ENCODE measurements around the gene TMEM171.

Gene TMEM171

DNA sequence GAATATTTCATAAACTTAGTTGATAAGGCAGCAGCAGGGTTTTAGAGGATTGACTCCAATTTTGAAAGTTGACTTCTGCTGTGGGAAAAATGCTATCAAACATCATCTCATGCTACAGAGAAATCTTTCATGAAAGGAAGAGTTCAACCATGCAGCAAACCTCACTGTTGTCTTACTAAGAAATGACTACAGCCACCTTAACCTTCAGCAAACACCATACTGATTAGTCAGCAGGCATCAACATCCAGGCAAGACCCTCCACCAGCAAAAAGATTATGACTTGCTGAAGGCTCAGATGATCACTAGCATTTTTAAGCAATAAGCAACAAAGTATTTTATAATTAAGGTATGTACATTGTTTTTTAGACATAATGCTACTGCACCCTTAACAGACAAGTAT, 60.2 kb downstream of the TMEM171 start:
- H3K36me3 ChIP-seq (ENCODE audit: control insufficient read depth, insufficient read depth, low read length), result no peaks in the 10 kb centered on the region
- no peaks in the 10 kb centered on the region for H3K27me3 ChIP-seq (ENCODE audit: control insufficient read depth, insufficient read depth, low read length)
- no peak overlapping the region for H3K4me3 ChIP-seq (ENCODE audit: low read depth, low read length)
- H3K9ac ChIP-seq (ENCODE audit: low read depth, low read length), result no peak overlapping the region
- H3K9me3 ChIP-seq (ENCODE audit: control insufficient read depth, insufficient read depth, low read length), result no peaks in the 10 kb centered on the region
- H3K4me1 ChIP-seq (ENCODE audit: control insufficient read depth, insufficient read depth, low read length), result no peaks in the 10 kb centered on the region

Measured in iPS-15b (cell line).